HK-2 (cell line): ENCODE data around the gene TMED4.
A peak's percentile ranks its signal among the peaks of the same experiment; 100 is the strongest.
"Not testable (repeated sequence)": the region's sequence is repeated elsewhere in the genome, so short reads cannot be mapped to it uniquely, and the experiment has no call there.

Experiments
- DNase-seq: peaks from one replicate; pipeline ENCODE4 v3.0.0-alpha.2; 2018; ENCODE audit not compliant: unreplicated experiment

The TMED4 gene

GRCh38 chr7:44607141-44608068 lies 25.4 kb upstream of the TMED4 start:
- no peak for DNase-seq

GRCh38 chr7:44606341-44607140 lies 24.5 kb upstream of the TMED4 start, which contains the start of gene OGDH:
Gene OGDH, plus strand, starts transcription at chr7:44606627. Its CDS starts 17,717 bp downstream, at chr7:44624344.
- peak; percentile 99 for DNase-seq

GRCh38 chr7:44604941-44605340 lies 22.9 kb upstream of the TMED4 start:
- no peak for DNase-seq

- DNase-seq: no peak
Observed at GRCh38 chr7:44603193-44603592, 21.2 kb upstream of the TMED4 start.

DNA sequence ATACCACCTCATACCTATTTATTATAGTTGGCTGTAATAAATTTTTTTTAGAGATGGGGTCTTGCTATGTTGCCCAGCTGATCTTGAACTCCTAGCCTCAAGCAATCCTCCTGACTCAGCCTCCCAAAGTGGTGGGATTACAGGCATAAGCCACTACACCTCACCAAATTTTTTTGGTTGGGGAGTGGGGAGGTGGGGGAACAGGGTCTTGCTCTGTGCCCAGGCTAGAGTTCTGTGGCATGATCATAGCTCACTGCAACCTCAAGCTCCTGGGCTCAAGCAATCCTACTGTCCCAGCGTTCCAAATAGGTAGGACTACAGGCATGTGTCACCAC lies 20.5 kb upstream of the TMED4 start:
- no peak for DNase-seq

GRCh38 chr7:44599222-44599621 lies 17.2 kb upstream of the TMED4 start:
- no peak for DNase-seq

GRCh38 chr7:44597181-44597580 lies 15.2 kb upstream of the TMED4 start:
- not testable (repeated sequence) for DNase-seq

- no peak for DNase-seq
Observed at GRCh38 chr7:44595934-44596635, 14.1 kb upstream of the TMED4 start.

GRCh38 chr7:44590910-44591309 lies 8.9 kb upstream of the TMED4 start:
- no peak for DNase-seq

GRCh38 chr7:44587843-44588711 lies 6.0 kb upstream of the TMED4 start:
- DNase-seq: no peak

DNA sequence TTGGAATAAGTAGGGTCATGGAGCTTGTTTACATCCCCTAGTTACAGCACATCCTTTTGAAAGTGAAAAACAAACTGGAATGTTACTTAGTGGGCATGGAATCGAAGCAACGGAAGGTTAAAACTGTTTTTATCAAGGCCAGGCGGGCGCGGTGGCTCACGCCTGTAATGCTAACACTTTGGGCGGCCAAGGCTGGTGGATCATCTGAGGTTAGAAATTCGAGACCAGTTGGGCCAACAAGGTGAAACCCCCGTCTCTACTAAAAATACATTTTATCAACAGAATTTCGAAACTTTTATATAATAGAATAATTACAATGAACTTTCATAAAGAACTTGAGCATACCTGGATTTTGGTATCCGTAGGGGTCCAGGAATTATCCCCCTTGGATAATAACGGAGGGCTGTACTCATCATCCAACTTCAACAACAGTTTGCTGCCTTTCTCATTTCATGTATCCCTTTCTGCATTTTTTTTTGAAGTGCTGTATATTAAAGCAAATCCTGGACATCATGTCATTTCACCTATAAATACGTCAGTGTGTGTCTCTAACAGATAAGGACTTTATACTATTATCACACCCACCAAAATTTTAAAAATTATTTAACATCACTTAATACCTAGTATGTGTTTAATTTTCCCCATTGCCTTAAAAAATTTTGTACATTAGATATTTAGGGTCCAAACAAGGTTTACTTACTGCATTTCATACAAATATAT lies 1.3 kb upstream of the TMED4 start:
- DNase-seq: no peak

- DNase-seq: no peak
Observed at GRCh38 chr7:44580945-44581878, 819 bp downstream of the TMED4 start.

GRCh38 chr7:44576228-44576627 lies 5.8 kb downstream of the TMED4 start:
- DNase-seq: no peak

DNA sequence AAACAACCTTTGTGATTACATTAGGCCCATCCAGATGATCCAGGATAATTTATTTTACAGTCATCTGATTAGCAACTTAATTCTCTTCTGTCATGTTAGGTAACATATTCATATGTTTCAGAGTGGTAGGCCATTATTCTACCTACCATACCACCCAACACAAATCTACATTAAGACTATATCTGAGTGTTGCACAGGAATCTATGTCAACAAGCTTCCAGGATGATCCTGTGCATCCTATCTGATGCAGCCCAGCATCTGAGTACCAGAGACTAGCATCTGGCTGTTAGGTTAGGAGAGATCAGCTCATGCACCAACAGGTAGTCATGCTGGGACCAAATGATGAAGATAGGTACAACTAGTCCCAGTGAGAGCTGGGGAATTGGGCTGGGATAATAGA lies 7.0 kb downstream of the TMED4 start:
- DNase-seq: no peak

DNA sequence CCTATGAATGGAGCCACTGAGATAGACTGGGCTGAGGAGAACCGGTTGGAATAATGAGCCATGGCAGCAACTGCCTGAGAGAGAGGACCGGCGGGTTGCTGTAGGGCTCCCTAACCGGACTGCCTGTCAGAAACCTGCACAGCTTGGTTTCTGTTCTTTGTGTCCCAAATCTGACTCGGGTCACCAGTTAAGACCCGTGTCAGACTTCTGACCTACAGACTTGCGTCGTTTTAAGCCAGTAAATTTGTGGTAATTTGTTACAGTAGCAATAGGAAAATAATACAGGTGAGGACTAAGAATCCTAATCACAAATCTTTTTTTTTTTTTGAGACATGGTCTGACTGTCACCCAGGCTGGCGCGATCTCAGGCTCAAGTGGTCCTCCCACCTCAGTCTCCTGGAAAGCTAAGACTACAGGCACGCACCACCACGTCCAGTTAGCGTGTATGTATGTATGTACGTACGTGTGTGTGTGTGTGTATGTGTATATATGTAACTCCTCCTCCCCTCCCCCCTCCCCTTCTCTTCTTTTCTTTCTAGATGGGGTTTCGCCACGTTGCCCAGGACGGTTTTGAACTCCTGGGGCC lies 7.7 kb downstream of the TMED4 start:
- DNase-seq: no peak

DNA sequence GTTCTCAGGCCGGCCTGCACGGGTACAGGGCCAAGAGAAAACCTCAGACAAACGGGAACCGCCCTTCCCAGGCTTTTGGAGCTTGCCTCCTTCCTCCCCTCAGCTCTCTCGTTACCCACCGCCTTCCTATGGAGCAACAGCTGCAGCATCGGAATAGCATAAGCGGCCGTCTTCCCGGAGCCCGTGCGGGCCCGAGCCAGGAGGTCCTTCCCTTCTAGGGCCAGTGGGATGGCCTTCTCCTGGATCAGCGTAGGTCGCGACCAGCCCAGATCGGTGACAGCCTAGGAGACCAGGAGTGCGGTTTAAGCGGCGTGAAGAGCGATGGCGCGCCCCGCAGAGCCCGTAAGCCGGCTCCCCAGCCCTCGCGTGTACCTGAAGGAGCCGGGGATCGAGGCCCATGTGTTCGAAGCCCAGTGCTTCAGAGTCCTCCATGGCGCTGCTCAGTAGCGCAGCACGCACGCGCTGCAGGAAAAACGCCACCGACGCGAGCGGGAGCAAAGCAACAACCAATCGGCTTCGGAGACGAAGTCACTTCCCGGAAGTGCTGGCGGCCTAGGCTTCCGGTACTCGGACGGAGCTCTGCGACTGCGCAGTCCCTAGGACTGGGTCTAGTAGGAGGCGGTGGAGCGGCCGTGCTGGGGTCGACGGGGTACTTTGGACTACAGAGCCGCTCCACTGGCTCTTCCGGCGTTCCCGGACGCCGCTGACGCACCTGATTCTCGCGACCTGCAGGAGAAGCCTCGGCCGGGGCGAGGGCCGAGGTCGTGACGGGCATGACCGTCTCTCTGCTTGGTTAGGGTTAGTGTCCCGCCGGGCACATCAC lies 8.4 kb downstream of the TMED4 start, which contains the start of gene DDX56:
Gene DDX56, minus strand, starts transcription at position 445 of the 823 bp plus-strand sequence. Its CDS starts 13 bp downstream, at position 432.
- DNase-seq: peak; percentile 93

GRCh38 chr7:44572771-44573170 lies 9.3 kb downstream of the TMED4 start:
- DNase-seq: no peak

DNA sequence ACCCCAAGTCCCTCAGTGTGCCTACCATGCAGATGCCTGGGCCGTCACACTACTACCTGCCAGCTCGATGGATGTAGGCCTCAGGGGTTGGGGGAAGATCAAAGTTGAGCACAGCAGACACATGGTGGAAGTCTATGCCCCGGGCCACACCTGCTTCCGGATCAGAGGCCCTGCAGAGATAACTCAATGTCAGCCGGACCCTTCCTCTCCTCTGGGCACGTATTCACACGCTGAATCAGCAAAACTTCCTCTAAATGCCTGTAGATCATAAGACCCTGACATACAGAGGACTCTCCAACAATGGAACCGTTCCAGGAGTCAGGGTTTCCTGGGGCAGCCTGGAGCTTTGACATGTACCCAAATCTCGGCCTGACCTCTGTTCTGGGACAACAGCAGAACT lies 12.1 kb downstream of the TMED4 start:
- DNase-seq: no peak
